Stomach (tissue), 4 donors: ENCODE measurements around the gene ZACN.

Source experiments
- CTCF ChIP-seq, 7 experiments: fragments of 450-650 bp in 4 of 7; fragments of 200-600 bp in 3 of 7; sonication (generic) in 3 of 7; IDR thresholded peaks; one replicate each; pipeline ENCODE4 v1.5.1; 2016 to 2019; ENCODE audit warnings: antibody characterized with exemption in 7 of 7, control low read depth in 2 of 7, mild to moderate bottlenecking in 1 of 7
- EP300 ChIP-seq: sonication (generic); formaldehyde crosslinking; IDR thresholded peaks from one replicate; pipeline ENCODE4 v1.6.1; 2017; ENCODE audit warnings: antibody characterized with exemption
- POLR2A ChIP-seq, 4 donors: fragments of 450-650 bp; IDR thresholded peaks; one replicate each; pipeline ENCODE4 v1.6.1; 2016; ENCODE audit warnings: antibody characterized with exemption in 4 of 4, control low read depth in 2 of 4, mild to moderate bottlenecking in 1 of 4, moderate library complexity in 1 of 4
- POLR2AphosphoS5 ChIP-seq, 3 donors: sonication (generic); formaldehyde crosslinking; IDR thresholded peaks; one replicate each; pipeline ENCODE4 v1.6.1; 2016; ENCODE audit warnings: antibody characterized with exemption in 3 of 3

GRCh38 chr17:76048025-76048605 is 30.9 kb upstream of the ZACN start:
- TF ChIP-seq CTCF (IDR thresholded peaks at IDR 0.05) (no peak), POLR2A (IDR thresholded peaks at IDR 0.05) (no peak), POLR2AphosphoS5 (IDR thresholded peaks at IDR 0.05) (no peak), EP300 (no peak)
